SK-N-SH (cell line): Measurements from ENCODE around the gene CLEC16A. TPM values are rescaled to one million over a fixed set of nuclear protein-coding genes. Genes with fewer than 3 reads are reported as not detected.

Experiments
- CTCF ChIA-PET: fragments of 300-600, 350-600 bp; formaldehyde crosslinking; extraction: SDS; loops from one replicate; lab custom pipeline; 2021; lab: Yijun Ruan, JAX
- POLR2A ChIA-PET: fragments of 350-600 bp; sonication (Branson Sonifier 250); formaldehyde crosslinking; extraction: SDS; loops from one replicate; lab custom pipeline; 2020; ENCODE audit warnings: antibody characterized with exemption, inconsistent platforms; lab: Yijun Ruan, JAX
- DNase-seq: peaks from one replicate; pipeline ENCODE4 v3.0.0; 2012
- H2AFZ ChIP-seq: fragments of 200-600 bp; sonication (generic); 2 replicates; pipeline ENCODE4 v1.8.1; 2016; ENCODE audit warnings: antibody characterized with exemption, mild to moderate bottlenecking, low read depth
- H3F3A ChIP-seq: fragments of 200-600 bp; sonication (generic); replicated peaks from 2 replicates; pipeline ENCODE3; 2016; ENCODE audit warnings: antibody characterized with exemption, mild to moderate bottlenecking; ENCODE audit not compliant: insufficient read depth
- H3K27ac ChIP-seq, 2 experiments: fragments of 200-500 bp in 1 of 2; fragments of 200-600 bp in 1 of 2; sonication (Bioruptor generic) in 1 of 2; sonication (generic), shearing (Covaris generic) in 1 of 2; 2 replicates each; pipeline versions ENCODE4 v1.5.1 to v1.6.1; 2014 to 2016; ENCODE audit warnings: low read depth in 2 of 2, inconsistent platforms in 1 of 2, low read length in 1 of 2, mild to moderate bottlenecking in 1 of 2, mixed read lengths in 1 of 2
- H3K27me3 ChIP-seq: fragments of 200-600 bp; sonication (generic), shearing (Covaris generic); 2 replicates; pipeline ENCODE4 v1.6.1; 2016; ENCODE audit warnings: mixed run types; ENCODE audit not compliant: insufficient read depth
- H3K36me3 ChIP-seq, 2 experiments: fragments of 200-500 bp in 1 of 2; fragments of 200-600 bp in 1 of 2; sonication (Bioruptor generic) in 1 of 2; sonication (generic) in 1 of 2; replicated peaks in 1 of 2; 2 replicates each; pipeline versions ENCODE3 to v1.5.1; 2014 to 2016; ENCODE audit warnings: low read length in 1 of 2, mild to moderate bottlenecking in 1 of 2; ENCODE audit not compliant: insufficient read depth in 2 of 2, control insufficient read depth in 1 of 2
- H3K4me1 ChIP-seq, 2 experiments: fragments of 200-500 bp in 1 of 2; fragments of 200-600 bp in 1 of 2; sonication (Bioruptor generic) in 1 of 2; sonication (generic), shearing (Covaris generic) in 1 of 2; 2 replicates each; pipeline versions ENCODE4 v1.5.1 to v1.6.1; 2014 to 2016; ENCODE audit warnings: low read depth in 1 of 2, low read length in 1 of 2, mixed run types in 1 of 2; ENCODE audit not compliant: insufficient read depth in 2 of 2, control insufficient read depth in 1 of 2
- H3K4me2 ChIP-seq: fragments of 200-600 bp; sonication (generic), shearing (Covaris generic); 2 replicates; pipeline ENCODE4 v1.6.1; 2017; ENCODE audit warnings: mixed run types
- H3K4me3 ChIP-seq, 2 experiments: fragments of 200-500 bp in 1 of 2; fragments of 200-600 bp in 1 of 2; sonication (Bioruptor generic) in 1 of 2; sonication (generic), shearing (Covaris generic) in 1 of 2; 2 replicates each; pipeline versions ENCODE4 v1.5.1 to v1.8.1; 2014 to 2016; ENCODE audit warnings: low read depth in 2 of 2, inconsistent platforms in 1 of 2, low read length in 1 of 2, mild to moderate bottlenecking in 1 of 2, mixed read lengths in 1 of 2, moderate library complexity in 1 of 2
- H3K79me2 ChIP-seq: fragments of 200-600 bp; sonication (generic); 2 replicates; pipeline ENCODE4 v1.8.1; 2017; ENCODE audit warnings: mild to moderate bottlenecking; ENCODE audit not compliant: insufficient read depth
- H3K9ac ChIP-seq: fragments of 200-600 bp; sonication (generic); 2 replicates; pipeline ENCODE4 v1.6.1; 2017; ENCODE audit warnings: mixed run types
- H3K9me2 ChIP-seq: fragments of 200-600 bp; sonication (generic); 2 replicates; pipeline ENCODE4 v1.6.1; 2017; ENCODE audit warnings: mixed run types
- H3K9me3 ChIP-seq: fragments of 200-600 bp; sonication (generic); 2 replicates; pipeline ENCODE4 v1.6.1; 2017; ENCODE audit warnings: mixed run types, mild to moderate bottlenecking, moderate library complexity
- H4K20me1 ChIP-seq: fragments of 200-600 bp; sonication (generic); 2 replicates; pipeline ENCODE4 v1.6.1; 2017; ENCODE audit warnings: mild to moderate bottlenecking, mixed run types; ENCODE audit not compliant: insufficient read depth
- CHD2 ChIP-seq: fragments of 150-350 bp; IDR thresholded peaks from 2 replicates; pipeline ENCODE4 v1.6.1; 2018; ENCODE audit warnings: low read length; ENCODE audit not compliant: partially characterized antibody
- ELF1 ChIP-seq: IDR thresholded peaks from 2 replicates; pipeline ENCODE4 v1.4.0; 2012
- EP300 ChIP-seq, 2 experiments: IDR thresholded peaks; 2 replicates each; pipeline versions ENCODE4 v1.4.0 to v1.6.1; 2012; ENCODE audit warnings: borderline replicate concordance in 1 of 2, low read depth in 1 of 2, low read length in 1 of 2
- EZH2phosphoT487 ChIP-seq: fragments of 200-600 bp; sonication (generic); IDR thresholded peaks from 2 replicates; pipeline ENCODE4 v1.6.1; 2017; ENCODE audit warnings: low read depth, mixed run types, mild to moderate bottlenecking, antibody characterized with exemption, moderate library complexity, borderline replicate concordance
- FOXJ3 ChIP-seq: sonication (generic); formaldehyde crosslinking; IDR thresholded peaks from 2 replicates; pipeline ENCODE4 v1.5.1; 2020; ENCODE audit warnings: mild to moderate bottlenecking, missing genetic modification reagents
- FOXM1 ChIP-seq: IDR thresholded peaks from 2 replicates; pipeline ENCODE4 v1.4.0; 2012; ENCODE audit warnings: low read depth, mild to moderate bottlenecking
- GABPA ChIP-seq: IDR thresholded peaks from 2 replicates; pipeline ENCODE4 v1.4.0; 2012; ENCODE audit warnings: low read depth, mild to moderate bottlenecking
- GATA2 ChIP-seq: sonication (generic); formaldehyde crosslinking; IDR thresholded peaks from 2 replicates; pipeline ENCODE4 v1.5.0; 2020; ENCODE audit warnings: mild to moderate bottlenecking, missing genetic modification reagents
- JUND ChIP-seq: IDR thresholded peaks from 2 replicates; pipeline ENCODE4 v1.4.0; 2012
- MXI1 ChIP-seq: IDR thresholded peaks from 2 replicates; pipeline ENCODE4 v1.6.1; 2012; ENCODE audit warnings: mild to moderate bottlenecking, low read depth, low read length, improper control_type of control experiment
- NRF1 ChIP-seq: IDR thresholded peaks from 2 replicates; pipeline ENCODE4 v1.6.1; 2012; ENCODE audit warnings: low read depth, mild to moderate bottlenecking, low read length
- POLR2AphosphoS5 ChIP-seq: IDR thresholded peaks from 2 replicates; pipeline ENCODE4 v1.6.1; 2012; ENCODE audit warnings: low read depth, low read length
- RFX5 ChIP-seq: IDR thresholded peaks from 2 replicates; pipeline ENCODE4 v1.6.1; 2012; ENCODE audit warnings: mild to moderate bottlenecking, improper control_type of control experiment, low read length
- RXRA ChIP-seq: IDR thresholded peaks from 2 replicates; pipeline ENCODE4 v1.4.0; 2012; ENCODE audit warnings: low read depth, mild to moderate bottlenecking, borderline replicate concordance
- SIN3A ChIP-seq: IDR thresholded peaks from 2 replicates; pipeline ENCODE4 v1.6.1; 2012; ENCODE audit warnings: low read depth, mild to moderate bottlenecking, low read length, moderate library complexity, borderline replicate concordance
- SMC3 ChIP-seq: IDR thresholded peaks from 2 replicates; pipeline ENCODE4 v1.6.1; 2012; ENCODE audit warnings: low read depth, low read length, improper control_type of control experiment
- TEAD4 ChIP-seq: IDR thresholded peaks from 2 replicates; pipeline ENCODE4 v1.4.0; 2012; ENCODE audit warnings: mild to moderate bottlenecking, borderline replicate concordance; ENCODE audit not compliant: insufficient read depth
- WGBS: methylation state at CpG from one replicate; pipeline ENCODE4 v1.1.6; 2017; ENCODE audit warnings: low lambda C conversion rate; 5-methylcytosine and 5-hydroxymethylcytosine counted together
- polyA plus RNA-seq, 3 experiments: library from polyadenylated mRNA; depleted of rRNA; stranded (reverse); fragments of >200 nt; gene quantifications; 2 replicates each; pipeline ENCODE4 v1.2.3, GENCODE V29; 2012
- TF ChIP-seq, protein P1 (sequence below): IDR thresholded peaks from 2 replicates; pipeline ENCODE4 v1.6.1; 2012; ENCODE audit warnings: mild to moderate bottlenecking, low read depth, low read length, moderate library complexity
- TF ChIP-seq, protein P2 (sequence below): fragments of 150-350 bp; IDR thresholded peaks from 2 replicates; pipeline ENCODE4 v1.6.1; 2017; ENCODE audit warnings: antibody characterized with exemption, low read length, low read depth, borderline replicate concordance
- TF ChIP-seq, protein P3 (sequence below): IDR thresholded peaks from 2 replicates; pipeline ENCODE4 v1.4.0; 2012; ENCODE audit warnings: low read depth
- TF ChIP-seq, protein P4 (sequence below): IDR thresholded peaks from 2 replicates; pipeline ENCODE4 v1.4.0; 2012; ENCODE audit warnings: low read depth, borderline replicate concordance
- TF ChIP-seq, protein P5 (sequence below): fragments of 150-350 bp; IDR thresholded peaks from 2 replicates; pipeline ENCODE4 v1.6.1; 2016; ENCODE audit warnings: mild to moderate bottlenecking, low read depth, low read length
- TF ChIP-seq, protein P6 (sequence below): fragments of 200-600 bp; sonication (generic); IDR thresholded peaks from 2 replicates; pipeline ENCODE4 v1.6.1; 2017; ENCODE audit warnings: antibody characterized with exemption, mild to moderate bottlenecking, moderate library complexity

CLEC16A gene
- polyA plus RNA-seq, 1 of the 3 experiments (the other 2 are of a cell fraction), result 13.7 TPM

DNA sequence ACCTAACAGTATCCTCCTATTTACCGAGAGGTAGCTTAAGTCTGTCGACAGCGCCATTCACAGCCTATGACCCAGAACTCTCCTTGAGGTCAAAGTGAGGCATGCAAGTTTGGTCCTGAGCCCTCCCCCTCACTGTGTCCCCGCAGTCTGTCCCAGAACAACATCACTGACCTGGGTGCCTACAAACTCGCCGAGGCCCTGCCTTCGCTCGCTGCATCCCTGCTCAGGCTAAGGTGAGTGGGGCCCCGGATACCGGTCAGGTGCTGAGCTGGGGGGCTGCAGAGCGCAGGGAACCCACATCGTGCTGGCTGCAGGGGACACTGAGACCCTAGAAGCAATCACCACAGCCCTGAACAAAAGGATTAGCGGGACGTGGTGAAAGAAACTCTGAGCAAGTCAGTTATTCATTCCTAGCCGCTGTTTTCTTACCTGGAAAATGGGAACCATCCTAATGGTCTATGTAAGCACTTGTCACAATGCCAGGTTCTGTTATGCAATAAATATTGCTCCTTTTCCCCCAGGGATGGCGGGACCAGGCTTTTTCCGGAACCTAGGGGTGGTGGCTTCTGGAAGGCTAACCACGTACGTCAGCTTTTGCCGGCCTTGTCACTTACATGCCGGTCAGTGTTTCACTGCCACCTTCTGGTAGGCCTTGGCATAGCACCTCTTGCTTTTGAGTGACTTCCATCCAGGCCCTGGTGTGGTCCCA lies 25.9 kb upstream of the CLEC16A start:
- Histone ChIP-seq H3K4me3 (peak overlapping the region in 1 of 2 experiments; percentile 51; a peak in 1 of 4 replicates), H3K9me2 (no peaks in the 10 kb centered on the region), H3K9me3 (no peaks in the 10 kb centered on the region), H3K4me2 (no peak overlapping the region), H3K36me3 (no peaks in the 10 kb centered on the region), H3K27ac (no peak overlapping the region), H3K9ac (no peak overlapping the region), H3F3A (peaks cover 5% of the 10 kb centered on the region), H3K79me2 (no peaks in the 10 kb centered on the region), H2AFZ (no peak overlapping the region), H3K4me1 (peaks cover 0 to 13% of the 10 kb centered on the region in 2 experiments; a peak in 1 of 4 replicates), H4K20me1 (no peaks in the 10 kb centered on the region), H3K27me3 (no peaks in the 10 kb centered on the region)
- WGBS, result 58% methylated on average over 13 of the region's 21 CpGs
- POLR2A ChIA-PET, result interaction anchor here (1.0 to 1.1 kb wide), 2 partner anchors 101 to 174 kb away, joined by 3 to 8 read pairs; partner anchors contain the start of gene NUBP1
- CTCF ChIA-PET, result interaction anchor here (0.6 to 3.5 kb wide), 58 partner anchors 9 to 657 kb away, joined by 3 to 38 read pairs (median 4); partner anchors contain the start of genes DEXI, EMP2 and NUBP1
- DNase-seq, result peak; percentile 88
- TF ChIP-seq TEAD4, result no peak
- TF ChIP-seq, protein P1, sequence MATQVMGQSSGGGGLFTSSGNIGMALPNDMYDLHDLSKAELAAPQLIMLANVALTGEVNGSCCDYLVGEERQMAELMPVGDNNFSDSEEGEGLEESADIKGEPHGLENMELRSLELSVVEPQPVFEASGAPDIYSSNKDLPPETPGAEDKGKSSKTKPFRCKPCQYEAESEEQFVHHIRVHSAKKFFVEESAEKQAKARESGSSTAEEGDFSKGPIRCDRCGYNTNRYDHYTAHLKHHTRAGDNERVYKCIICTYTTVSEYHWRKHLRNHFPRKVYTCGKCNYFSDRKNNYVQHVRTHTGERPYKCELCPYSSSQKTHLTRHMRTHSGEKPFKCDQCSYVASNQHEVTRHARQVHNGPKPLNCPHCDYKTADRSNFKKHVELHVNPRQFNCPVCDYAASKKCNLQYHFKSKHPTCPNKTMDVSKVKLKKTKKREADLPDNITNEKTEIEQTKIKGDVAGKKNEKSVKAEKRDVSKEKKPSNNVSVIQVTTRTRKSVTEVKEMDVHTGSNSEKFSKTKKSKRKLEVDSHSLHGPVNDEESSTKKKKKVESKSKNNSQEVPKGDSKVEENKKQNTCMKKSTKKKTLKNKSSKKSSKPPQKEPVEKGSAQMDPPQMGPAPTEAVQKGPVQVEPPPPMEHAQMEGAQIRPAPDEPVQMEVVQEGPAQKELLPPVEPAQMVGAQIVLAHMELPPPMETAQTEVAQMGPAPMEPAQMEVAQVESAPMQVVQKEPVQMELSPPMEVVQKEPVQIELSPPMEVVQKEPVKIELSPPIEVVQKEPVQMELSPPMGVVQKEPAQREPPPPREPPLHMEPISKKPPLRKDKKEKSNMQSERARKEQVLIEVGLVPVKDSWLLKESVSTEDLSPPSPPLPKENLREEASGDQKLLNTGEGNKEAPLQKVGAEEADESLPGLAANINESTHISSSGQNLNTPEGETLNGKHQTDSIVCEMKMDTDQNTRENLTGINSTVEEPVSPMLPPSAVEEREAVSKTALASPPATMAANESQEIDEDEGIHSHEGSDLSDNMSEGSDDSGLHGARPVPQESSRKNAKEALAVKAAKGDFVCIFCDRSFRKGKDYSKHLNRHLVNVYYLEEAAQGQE, result no peak
- no peak for TF ChIP-seq NRF1
- no peak for TF ChIP-seq EP300 (IDR thresholded peaks at IDR 0.05; ENCODE audit: borderline replicate concordance in 1 of 2, low read depth in 1 of 2, low read length in 1 of 2)
- TF ChIP-seq RFX5, result 0 out of 2 replicates have a peak, but pooled peaks have one; percentile 54
- no peak for TF ChIP-seq GABPA
- no peak for TF ChIP-seq FOXM1
- TF ChIP-seq, protein P2, sequence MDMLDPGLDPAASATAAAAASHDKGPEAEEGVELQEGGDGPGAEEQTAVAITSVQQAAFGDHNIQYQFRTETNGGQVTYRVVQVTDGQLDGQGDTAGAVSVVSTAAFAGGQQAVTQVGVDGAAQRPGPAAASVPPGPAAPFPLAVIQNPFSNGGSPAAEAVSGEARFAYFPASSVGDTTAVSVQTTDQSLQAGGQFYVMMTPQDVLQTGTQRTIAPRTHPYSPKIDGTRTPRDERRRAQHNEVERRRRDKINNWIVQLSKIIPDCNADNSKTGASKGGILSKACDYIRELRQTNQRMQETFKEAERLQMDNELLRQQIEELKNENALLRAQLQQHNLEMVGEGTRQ, result no peak
- TF ChIP-seq, protein P3, sequence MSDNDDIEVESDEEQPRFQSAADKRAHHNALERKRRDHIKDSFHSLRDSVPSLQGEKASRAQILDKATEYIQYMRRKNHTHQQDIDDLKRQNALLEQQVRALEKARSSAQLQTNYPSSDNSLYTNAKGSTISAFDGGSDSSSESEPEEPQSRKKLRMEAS, result no peak
- TF ChIP-seq, protein P4, sequence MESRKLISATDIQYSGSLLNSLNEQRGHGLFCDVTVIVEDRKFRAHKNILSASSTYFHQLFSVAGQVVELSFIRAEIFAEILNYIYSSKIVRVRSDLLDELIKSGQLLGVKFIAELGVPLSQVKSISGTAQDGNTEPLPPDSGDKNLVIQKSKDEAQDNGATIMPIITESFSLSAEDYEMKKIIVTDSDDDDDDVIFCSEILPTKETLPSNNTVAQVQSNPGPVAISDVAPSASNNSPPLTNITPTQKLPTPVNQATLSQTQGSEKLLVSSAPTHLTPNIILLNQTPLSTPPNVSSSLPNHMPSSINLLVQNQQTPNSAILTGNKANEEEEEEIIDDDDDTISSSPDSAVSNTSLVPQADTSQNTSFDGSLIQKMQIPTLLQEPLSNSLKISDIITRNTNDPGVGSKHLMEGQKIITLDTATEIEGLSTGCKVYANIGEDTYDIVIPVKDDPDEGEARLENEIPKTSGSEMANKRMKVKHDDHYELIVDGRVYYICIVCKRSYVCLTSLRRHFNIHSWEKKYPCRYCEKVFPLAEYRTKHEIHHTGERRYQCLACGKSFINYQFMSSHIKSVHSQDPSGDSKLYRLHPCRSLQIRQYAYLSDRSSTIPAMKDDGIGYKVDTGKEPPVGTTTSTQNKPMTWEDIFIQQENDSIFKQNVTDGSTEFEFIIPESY, result no peak
- no peak for TF ChIP-seq ELF1
- no peak for TF ChIP-seq JUND
- TF ChIP-seq, protein P5, sequence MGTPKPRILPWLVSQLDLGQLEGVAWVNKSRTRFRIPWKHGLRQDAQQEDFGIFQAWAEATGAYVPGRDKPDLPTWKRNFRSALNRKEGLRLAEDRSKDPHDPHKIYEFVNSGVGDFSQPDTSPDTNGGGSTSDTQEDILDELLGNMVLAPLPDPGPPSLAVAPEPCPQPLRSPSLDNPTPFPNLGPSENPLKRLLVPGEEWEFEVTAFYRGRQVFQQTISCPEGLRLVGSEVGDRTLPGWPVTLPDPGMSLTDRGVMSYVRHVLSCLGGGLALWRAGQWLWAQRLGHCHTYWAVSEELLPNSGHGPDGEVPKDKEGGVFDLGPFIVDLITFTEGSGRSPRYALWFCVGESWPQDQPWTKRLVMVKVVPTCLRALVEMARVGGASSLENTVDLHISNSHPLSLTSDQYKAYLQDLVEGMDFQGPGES, result no peak
- no peak for TF ChIP-seq POLR2AphosphoS5
- no peak for TF ChIP-seq SIN3A
- TF ChIP-seq, protein P6, sequence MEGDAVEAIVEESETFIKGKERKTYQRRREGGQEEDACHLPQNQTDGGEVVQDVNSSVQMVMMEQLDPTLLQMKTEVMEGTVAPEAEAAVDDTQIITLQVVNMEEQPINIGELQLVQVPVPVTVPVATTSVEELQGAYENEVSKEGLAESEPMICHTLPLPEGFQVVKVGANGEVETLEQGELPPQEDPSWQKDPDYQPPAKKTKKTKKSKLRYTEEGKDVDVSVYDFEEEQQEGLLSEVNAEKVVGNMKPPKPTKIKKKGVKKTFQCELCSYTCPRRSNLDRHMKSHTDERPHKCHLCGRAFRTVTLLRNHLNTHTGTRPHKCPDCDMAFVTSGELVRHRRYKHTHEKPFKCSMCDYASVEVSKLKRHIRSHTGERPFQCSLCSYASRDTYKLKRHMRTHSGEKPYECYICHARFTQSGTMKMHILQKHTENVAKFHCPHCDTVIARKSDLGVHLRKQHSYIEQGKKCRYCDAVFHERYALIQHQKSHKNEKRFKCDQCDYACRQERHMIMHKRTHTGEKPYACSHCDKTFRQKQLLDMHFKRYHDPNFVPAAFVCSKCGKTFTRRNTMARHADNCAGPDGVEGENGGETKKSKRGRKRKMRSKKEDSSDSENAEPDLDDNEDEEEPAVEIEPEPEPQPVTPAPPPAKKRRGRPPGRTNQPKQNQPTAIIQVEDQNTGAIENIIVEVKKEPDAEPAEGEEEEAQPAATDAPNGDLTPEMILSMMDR, result peak; percentile 94
- peak; percentile 79 for TF ChIP-seq MXI1
- no peak for TF ChIP-seq RXRA
- TF ChIP-seq GATA2 (CRISPR knock-in tag), result no peak
- TF ChIP-seq EZH2phosphoT487, result no peak
- peak; percentile 43 for TF ChIP-seq CHD2
- TF ChIP-seq SMC3, result peak; percentile 88
- no peak for TF ChIP-seq FOXJ3 (CRISPR knock-in tag)
